HG03280 (cell line): ENCODE measurements around the gene KCNJ1.

Experiments used
- ATAC-seq: cut with Tn5 transposase; IDR thresholded peaks from one replicate; pipeline ENCODE4 v1.9.1; 2021; ENCODE audit warnings: mild to moderate bottlenecking, moderate library complexity; ENCODE audit not compliant: unreplicated experiment

The KCNJ1 gene

DNA sequence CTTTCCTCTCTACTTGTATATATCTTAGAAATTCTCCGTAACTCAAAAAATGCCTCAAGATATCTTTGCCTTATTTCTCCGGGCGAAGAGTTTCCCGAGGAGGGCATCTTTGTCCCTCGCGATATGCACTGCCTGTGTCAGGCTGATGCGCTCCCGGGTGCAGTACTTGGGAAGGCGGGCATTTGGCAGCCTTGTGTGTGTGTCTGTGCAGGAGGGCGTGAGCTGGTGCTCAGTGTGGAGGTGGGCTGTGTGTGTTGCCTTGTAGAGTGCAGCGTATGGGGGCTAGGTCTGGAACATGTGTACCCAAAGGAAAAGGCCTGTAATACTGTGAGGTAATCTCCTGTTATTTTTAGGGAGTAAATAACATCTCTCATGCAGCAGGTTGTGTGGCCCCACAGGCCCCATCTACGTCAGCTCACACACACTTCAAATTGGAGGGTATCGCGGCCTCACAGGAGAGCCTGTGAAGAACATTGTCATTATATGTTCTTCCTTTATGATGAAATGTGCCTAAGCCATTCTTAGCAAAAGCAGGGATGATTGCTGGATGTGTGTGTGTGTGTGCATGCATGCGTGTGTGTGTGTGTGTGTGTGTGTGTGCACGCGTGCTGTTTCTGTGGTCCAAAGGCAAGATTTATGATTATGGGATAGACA is 77.5 kb downstream of the KCNJ1 start:
- no peak for ATAC-seq
